Prostate gland (tissue), 2 donors: ENCODE measurements around the gene HDGF.

Experiments
- CTCF ChIP-seq, 4 experiments: fragments of 200-600 bp in 2 of 4; fragments of 450-650 bp in 2 of 4; sonication (generic) in 2 of 4; IDR thresholded peaks; 1 replicate in 3 of 4; 2 replicates in 1 of 4; pipeline ENCODE4 v1.5.1; 2016 to 2019; ENCODE audit warnings: antibody characterized with exemption in 4 of 4, mild to moderate bottlenecking in 2 of 4, moderate library complexity in 2 of 4
- POLR2A ChIP-seq: fragments of 450-650 bp; IDR thresholded peaks from one replicate; pipeline ENCODE4 v1.6.1; 2016; ENCODE audit warnings: antibody characterized with exemption, mild to moderate bottlenecking
- POLR2AphosphoS5 ChIP-seq: sonication (generic); formaldehyde crosslinking; IDR thresholded peaks from one replicate; pipeline ENCODE4 v1.6.1; 2017; ENCODE audit warnings: antibody characterized with exemption

- TF ChIP-seq CTCF (IDR thresholded peaks at IDR 0.05) (no peak), POLR2AphosphoS5 (no peak), POLR2A (no peak)
Observed at GRCh38 chr1:156742017-156742416, 9.5 kb downstream of the HDGF start.
